Thyroid gland (tissue), 4 donors: ENCODE data around the gene IPO9.

Source experiments
- CTCF ChIP-seq, 6 experiments: fragments of 200-600 bp in 3 of 6; fragments of 450-650 bp in 3 of 6; sonication (generic) in 3 of 6; IDR thresholded peaks; one replicate each; pipeline ENCODE4 v1.5.1; 2016 to 2019; ENCODE audit warnings: antibody characterized with exemption in 6 of 6, mild to moderate bottlenecking in 2 of 6, inconsistent platforms in 1 of 6, moderate library complexity in 1 of 6
- POLR2A ChIP-seq, 2 donors: fragments of 450-650 bp; IDR thresholded peaks; one replicate each; pipeline ENCODE4 v1.6.1; 2017; ENCODE audit warnings: antibody characterized with exemption in 2 of 2, mild to moderate bottlenecking in 2 of 2, moderate library complexity in 1 of 2

GRCh38 chr1:201876148-201876818 lies 47.3 kb downstream of the IPO9 start:
- TF ChIP-seq POLR2A (IDR thresholded peaks at IDR 0.05) (no peak), CTCF (IDR thresholded peaks at IDR 0.05) (peak in 1 of 6 experiments; percentile 13)
